ENCODE measurements around the gene ELOB. TPM values are rescaled to one million over a fixed set of nuclear protein-coding genes. Genes with fewer than 3 reads are reported as not detected.

Gene ELOB
- total RNA-seq, 1 donor from 2014 or later, result 196 TPM

- ATAC-seq (no peak), DNase-seq (peak; percentile 35)
- intact Hi-C loops (cut with DNase I), result no loop called here
- Histone ChIP-seq H3K27me3 (ENCODE audit: low read depth) (no peaks in the 10 kb centered on the region), H3K36me3 (peaks cover 52% of the 10 kb centered on the region), H3K9me3 (no peaks in the 10 kb centered on the region), H3K27ac (no peak overlapping the region), H3K4me3 (no peak overlapping the region), H3K4me1 (peaks cover 36% of the 10 kb centered on the region)
- no peak for TF ChIP-seq CTCF (IDR thresholded peaks at IDR 0.05)
Measured at GRCh38 chr16:2756288-2757015, 20.6 kb downstream of the ELOB start.

- ATAC-seq (no peak), DNase-seq (no peak)
- intact Hi-C loops (cut with DNase I), result no loop called here
- peaks cover 39% of the 10 kb centered on the region for H3K36me3 ChIP-seq
- H3K4me1 ChIP-seq, result peaks cover 38% of the 10 kb centered on the region
- H3K4me3 ChIP-seq, result peak overlapping the region; percentile 92
- no peak for TF ChIP-seq CTCF (IDR thresholded peaks at IDR 0.05)
- no peak overlapping the region for H3K27ac ChIP-seq
- no peaks in the 10 kb centered on the region for H3K9me3 ChIP-seq
- H3K27me3 ChIP-seq (ENCODE audit: low read depth), result no peaks in the 10 kb centered on the region
Measured at GRCh38 chr16:2755158-2755557, 21.9 kb downstream of the ELOB start.

GRCh38 chr16:2753733-2754020 is 23.4 kb downstream of the ELOB start:
- Histone ChIP-seq H3K9me3 (no peaks in the 10 kb centered on the region), H3K36me3 (peaks cover 24% of the 10 kb centered on the region), H3K27ac (peak overlapping the region; percentile 99), H3K4me1 (peaks cover 38% of the 10 kb centered on the region), H3K27me3 (ENCODE audit: low read depth) (no peaks in the 10 kb centered on the region), H3K4me3 (peak overlapping the region; percentile 92)
- ATAC-seq (no peak), DNase-seq (peak; percentile 27)
- intact Hi-C loops (cut with DNase I), result no loop called here
- TF ChIP-seq CTCF (IDR thresholded peaks at IDR 0.05), result no peak

- Histone ChIP-seq H3K27ac (peak overlapping the region; percentile 99), H3K9me3 (no peaks in the 10 kb centered on the region), H3K36me3 (peaks cover 18% of the 10 kb centered on the region), H3K27me3 (ENCODE audit: low read depth) (no peaks in the 10 kb centered on the region), H3K4me1 (peaks cover 38% of the 10 kb centered on the region), H3K4me3 (peak overlapping the region; percentile 92)
- intact Hi-C loops (cut with DNase I), result no loop called here
- no peak for TF ChIP-seq CTCF (IDR thresholded peaks at IDR 0.05)
- DNase-seq (peak; percentile 88), ATAC-seq (peak; percentile 87 to 90)
Measured at GRCh38 chr16:2752850-2753732, 24.0 kb downstream of the ELOB start.

- intact Hi-C loops (cut with DNase I), result no loop called here
- Histone ChIP-seq H3K9me3 (no peaks in the 10 kb centered on the region), H3K4me1 (peaks cover 38% of the 10 kb centered on the region), H3K27me3 (ENCODE audit: low read depth) (no peaks in the 10 kb centered on the region), H3K36me3 (peaks cover 10% of the 10 kb centered on the region), H3K4me3 (peak within 1 kb of the TSS; percentile 92), H3K27ac (peak within 1 kb of the TSS; percentile 99)
- peak; percentile 96 for DNase-seq
- peak; percentile 96 to 97 for ATAC-seq
- no peak for TF ChIP-seq CTCF (IDR thresholded peaks at IDR 0.05)
Measured at GRCh38 chr16:2752035-2752849, 24.8 kb downstream of the ELOB start, which contains the start of gene SRRM2. Gene SRRM2, plus strand, starts transcription at chr16:2752638. Its CDS starts 3,727 bp downstream, at chr16:2756365.

Data from lower lobe of right lung (tissue), 2 donors.